ENCODE data around the gene HJURP. TPM values are rescaled to one million over a fixed set of nuclear protein-coding genes. Genes with fewer than 3 reads are reported as not detected.

Gene HJURP
- total RNA-seq, 1 donor from 2014 or later, result 8.2 TPM

- TF ChIP-seq, protein P1, sequence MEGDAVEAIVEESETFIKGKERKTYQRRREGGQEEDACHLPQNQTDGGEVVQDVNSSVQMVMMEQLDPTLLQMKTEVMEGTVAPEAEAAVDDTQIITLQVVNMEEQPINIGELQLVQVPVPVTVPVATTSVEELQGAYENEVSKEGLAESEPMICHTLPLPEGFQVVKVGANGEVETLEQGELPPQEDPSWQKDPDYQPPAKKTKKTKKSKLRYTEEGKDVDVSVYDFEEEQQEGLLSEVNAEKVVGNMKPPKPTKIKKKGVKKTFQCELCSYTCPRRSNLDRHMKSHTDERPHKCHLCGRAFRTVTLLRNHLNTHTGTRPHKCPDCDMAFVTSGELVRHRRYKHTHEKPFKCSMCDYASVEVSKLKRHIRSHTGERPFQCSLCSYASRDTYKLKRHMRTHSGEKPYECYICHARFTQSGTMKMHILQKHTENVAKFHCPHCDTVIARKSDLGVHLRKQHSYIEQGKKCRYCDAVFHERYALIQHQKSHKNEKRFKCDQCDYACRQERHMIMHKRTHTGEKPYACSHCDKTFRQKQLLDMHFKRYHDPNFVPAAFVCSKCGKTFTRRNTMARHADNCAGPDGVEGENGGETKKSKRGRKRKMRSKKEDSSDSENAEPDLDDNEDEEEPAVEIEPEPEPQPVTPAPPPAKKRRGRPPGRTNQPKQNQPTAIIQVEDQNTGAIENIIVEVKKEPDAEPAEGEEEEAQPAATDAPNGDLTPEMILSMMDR (IDR thresholded peaks at IDR 0.05), result no peak
- Mint-ChIP-seq H3K9me3 (ENCODE audit: low read depth) (peaks cover 7% of the 10 kb centered on the region), H3K4me3 (ENCODE audit: unreplicated experiment) (no peak overlapping the region), H3K36me3 (ENCODE audit: low read depth) (no peaks in the 10 kb centered on the region), H3K4me1 (ENCODE audit: low read depth) (no peaks in the 10 kb centered on the region), H3K27ac (ENCODE audit: unreplicated experiment) (no peak overlapping the region), H3K27me3 (ENCODE audit: low read depth) (peaks cover 6% of the 10 kb centered on the region)
- peak; percentile 8 for DNase-seq (ENCODE audit: low spot score)
These were observed 30.0 kb downstream of the HJURP start for GRCh38 chr2:233824373-233824772.

DNA sequence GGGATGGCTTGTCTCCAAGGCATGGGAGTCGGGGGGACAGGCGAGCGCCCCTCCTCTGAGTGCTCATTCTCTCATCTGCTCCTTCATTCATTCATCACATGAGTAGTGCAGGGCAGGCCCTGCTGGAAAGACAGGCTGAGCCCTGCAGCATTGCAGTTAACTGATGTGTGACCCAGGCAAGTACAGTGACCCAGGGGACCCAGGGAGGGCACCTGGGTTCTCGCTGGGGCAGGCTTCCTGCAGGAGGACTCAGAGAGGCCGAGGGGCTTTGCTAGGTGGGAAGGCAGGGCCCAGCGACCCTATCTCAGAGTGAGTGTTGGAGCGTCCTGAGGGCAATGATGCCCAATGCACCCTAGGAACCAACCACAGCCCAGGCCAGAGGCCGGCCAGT is 30.6 kb downstream of the HJURP start:
- H3K4me3 Mint-ChIP-seq (ENCODE audit: unreplicated experiment), result no peak overlapping the region
- TF ChIP-seq, protein P1 (IDR thresholded peaks at IDR 0.05), result no peak

DNA sequence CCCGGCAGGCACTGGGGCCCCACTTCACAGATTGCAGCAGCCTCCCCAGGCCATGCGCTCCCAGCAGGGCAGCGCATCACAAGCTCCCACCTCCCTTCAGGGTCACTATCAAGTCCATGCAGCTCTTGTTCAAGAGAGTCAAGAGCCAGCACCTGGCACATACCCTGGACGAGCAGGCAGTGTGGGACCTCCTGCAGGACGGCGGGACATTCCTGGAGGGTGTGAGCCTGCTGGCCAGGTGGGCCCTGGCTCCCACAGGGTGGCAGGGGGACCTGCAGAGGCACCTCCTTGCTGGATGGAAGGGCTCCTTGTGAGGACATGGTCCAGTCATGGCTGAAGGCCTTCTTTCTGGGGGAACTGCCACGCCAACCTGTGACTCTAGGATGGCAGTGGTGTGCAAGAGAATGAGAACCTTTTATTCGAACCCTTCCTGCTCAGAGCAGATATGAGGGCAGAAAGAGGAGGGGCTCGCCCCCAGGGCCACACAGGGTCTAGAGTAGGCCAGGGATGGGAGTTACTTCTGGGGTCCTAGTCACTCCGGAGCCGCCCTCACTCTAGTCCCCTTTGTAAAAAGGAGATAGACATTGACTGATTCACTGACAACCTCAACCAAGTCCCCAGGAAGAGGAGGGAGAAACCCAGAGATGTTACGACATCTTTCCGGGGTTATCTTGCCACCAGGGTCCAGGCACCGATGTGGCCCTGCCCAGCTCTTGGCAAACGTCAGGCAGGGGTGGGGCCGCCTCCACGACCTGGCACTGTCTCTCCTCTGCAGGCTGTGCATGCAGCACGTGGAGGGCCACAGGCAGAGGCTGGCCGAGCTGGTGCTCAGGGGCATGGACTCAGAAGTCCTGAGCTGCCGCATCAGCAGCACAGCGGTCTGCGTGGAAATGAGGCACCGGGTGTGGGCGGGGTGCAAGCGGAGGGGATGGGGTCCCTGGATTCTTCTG is 31.3 kb downstream of the HJURP start:
- H3K4me1 Mint-ChIP-seq (ENCODE audit: low read depth), result peaks cover under 1% of the 10 kb centered on the region
- no peak overlapping the region for H3K27ac Mint-ChIP-seq (ENCODE audit: unreplicated experiment)
- H3K36me3 Mint-ChIP-seq (ENCODE audit: low read depth), result peaks cover under 1% of the 10 kb centered on the region
- peaks cover 7% of the 10 kb centered on the region for H3K9me3 Mint-ChIP-seq (ENCODE audit: low read depth)
- H3K4me3 Mint-ChIP-seq (ENCODE audit: unreplicated experiment), result no peak overlapping the region
- TF ChIP-seq, protein P1 (IDR thresholded peaks at IDR 0.05), result no peak
- H3K27me3 Mint-ChIP-seq (ENCODE audit: low read depth), result peaks cover 6% of the 10 kb centered on the region
- peak; percentile 80 for DNase-seq (ENCODE audit: low spot score)

More for the DNA sequence above, 30.6 kb downstream of the HJURP start:
- no peak overlapping the region for H3K27ac Mint-ChIP-seq (ENCODE audit: unreplicated experiment)
- no peaks in the 10 kb centered on the region for H3K4me1 Mint-ChIP-seq (ENCODE audit: low read depth)
- DNase-seq (ENCODE audit: low spot score), result peak; percentile 63
- peaks cover 6% of the 10 kb centered on the region for H3K27me3 Mint-ChIP-seq (ENCODE audit: low read depth)
- peaks cover 7% of the 10 kb centered on the region for H3K9me3 Mint-ChIP-seq (ENCODE audit: low read depth)
- no peaks in the 10 kb centered on the region for H3K36me3 Mint-ChIP-seq (ENCODE audit: low read depth)

DNA sequence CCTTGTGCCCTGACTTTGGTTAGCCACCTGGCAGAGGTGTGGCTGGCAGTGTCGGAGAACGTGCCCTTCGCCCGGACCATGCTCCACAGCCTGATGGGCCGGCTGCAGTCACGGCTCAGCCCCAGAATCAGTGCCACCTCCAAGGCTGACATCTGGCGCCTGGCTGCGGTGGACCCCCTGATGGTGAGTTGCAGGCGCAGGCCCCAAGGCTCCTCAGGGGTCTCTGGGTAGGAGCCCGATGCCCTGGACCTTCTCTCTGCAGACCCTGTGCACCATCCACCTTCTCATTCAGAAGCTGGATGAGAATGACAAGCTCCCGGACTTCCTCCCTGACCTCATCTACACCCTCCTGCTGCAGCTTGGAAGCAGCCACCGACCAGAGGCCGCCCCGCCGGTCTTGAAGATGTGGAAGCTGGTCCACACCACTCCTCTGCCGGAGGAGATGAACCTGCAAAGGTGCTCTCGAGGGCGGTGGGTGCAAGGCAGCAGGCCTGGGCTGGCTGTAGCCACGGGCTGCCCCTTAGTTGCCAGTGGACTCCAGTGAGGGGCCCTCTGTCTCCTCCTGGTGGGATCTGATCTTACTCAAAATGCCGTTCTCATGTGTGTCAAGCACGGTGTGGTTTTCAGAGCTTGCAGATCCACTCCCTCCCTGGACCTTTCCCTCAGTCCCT is 32.1 kb downstream of the HJURP start:
- TF ChIP-seq, protein P1 (IDR thresholded peaks at IDR 0.05), result no peak
- Mint-ChIP-seq H3K36me3 (ENCODE audit: low read depth) (peaks cover 1% of the 10 kb centered on the region), H3K27me3 (ENCODE audit: low read depth) (peaks cover 6% of the 10 kb centered on the region), H3K4me1 (ENCODE audit: low read depth) (peaks cover 7% of the 10 kb centered on the region), H3K9me3 (ENCODE audit: low read depth) (peaks cover 7% of the 10 kb centered on the region), H3K27ac (ENCODE audit: unreplicated experiment) (no peak overlapping the region), H3K4me3 (ENCODE audit: unreplicated experiment) (no peak overlapping the region)
- peak; percentile 85 for DNase-seq (ENCODE audit: low spot score)

GRCh38 chr2:233821709-233822100 is 32.6 kb downstream of the HJURP start:
- no peak for DNase-seq (ENCODE audit: low spot score)
- Mint-ChIP-seq H3K4me1 (ENCODE audit: low read depth) (peaks cover 12% of the 10 kb centered on the region), H3K27ac (ENCODE audit: unreplicated experiment) (no peak overlapping the region), H3K4me3 (ENCODE audit: unreplicated experiment) (no peak overlapping the region), H3K9me3 (ENCODE audit: low read depth) (peaks cover 6% of the 10 kb centered on the region), H3K36me3 (ENCODE audit: low read depth) (peaks cover 1% of the 10 kb centered on the region), H3K27me3 (ENCODE audit: low read depth) (peaks cover 6% of the 10 kb centered on the region)
- TF ChIP-seq, protein P1 (IDR thresholded peaks at IDR 0.05), result no peak
